Tibial nerve (tissue), 4 donors: Measurements from ENCODE around the gene MEF2D. TPM values are rescaled to one million over a fixed set of nuclear protein-coding genes. Genes with fewer than 3 reads are reported as not detected.

Experiments used
- DNase-seq, 2 donors: peaks; one replicate each; pipeline ENCODE4 v3.0.0-alpha.2; 2019; ENCODE audit warnings: low spot score in 2 of 2
- H3K27ac ChIP-seq, 4 donors: fragments of 200-600 bp; sonication (generic) in 3 of 4; one replicate each; pipeline ENCODE4 v1.5.1; 2017 to 2019; ENCODE audit warnings: mild to moderate bottlenecking in 1 of 4
- H3K27me3 ChIP-seq, 2 donors: fragments of 200-600 bp; sonication (generic) in 1 of 2; one replicate each; pipeline versions ENCODE4 v1.5.1 to v1.6.0; 2017 to 2019
- H3K36me3 ChIP-seq, 3 donors: fragments of 200-600 bp; sonication (generic); one replicate each; pipeline ENCODE4 v1.5.1; 2018 to 2019
- H3K4me1 ChIP-seq, 4 donors: fragments of 200-600 bp; sonication (generic) in 3 of 4; one replicate each; pipeline ENCODE4 v1.5.1; 2017 to 2019
- H3K4me3 ChIP-seq, 4 donors: fragments of 200-600 bp; sonication (generic) in 3 of 4; one replicate each; pipeline ENCODE4 v1.5.1; 2017 to 2019; ENCODE audit warnings: mild to moderate bottlenecking in 1 of 4, moderate library complexity in 1 of 4
- H3K9me3 ChIP-seq, 4 donors: fragments of 200-600 bp; sonication (generic) in 3 of 4; one replicate each; pipeline ENCODE4 v1.5.1; 2017 to 2019
- EP300 ChIP-seq, 2 donors: sonication (generic); formaldehyde crosslinking; IDR thresholded peaks; one replicate each; pipeline ENCODE4 v1.6.1; 2017; ENCODE audit warnings: antibody characterized with exemption in 2 of 2, mild to moderate bottlenecking in 1 of 2
- POLR2A ChIP-seq, 2 donors: fragments of 450-650 bp; IDR thresholded peaks; one replicate each; pipeline ENCODE4 v1.6.1; 2017; ENCODE audit warnings: antibody characterized with exemption in 2 of 2, mild to moderate bottlenecking in 2 of 2, moderate library complexity in 2 of 2
- WGBS, 2 donors: methylation state at CpG; one replicate each; pipeline ENCODE4 v1.1.5; 2018; 5-methylcytosine and 5-hydroxymethylcytosine counted together
- total RNA-seq, 4 donors: library from RNA; depleted of rRNA; stranded (reverse); fragments of >200 nt; gene quantifications; one replicate each; pipeline ENCODE4 v1.1.0, GENCODE V29; 2016
- TF ChIP-seq, protein P1 (sequence below), 5 experiments: fragments of 200-600 bp in 3 of 5; fragments of 450-650 bp in 2 of 5; sonication (generic) in 3 of 5; IDR thresholded peaks; one replicate each; pipeline ENCODE4 v1.5.1; 2016 to 2019; ENCODE audit warnings: antibody characterized with exemption in 5 of 5, mild to moderate bottlenecking in 3 of 5, moderate library complexity in 2 of 5

The MEF2D gene
- total RNA-seq, 4 donors from 2014 or later, result 67.5 to 84.9 (median 70.8) TPM

DNA sequence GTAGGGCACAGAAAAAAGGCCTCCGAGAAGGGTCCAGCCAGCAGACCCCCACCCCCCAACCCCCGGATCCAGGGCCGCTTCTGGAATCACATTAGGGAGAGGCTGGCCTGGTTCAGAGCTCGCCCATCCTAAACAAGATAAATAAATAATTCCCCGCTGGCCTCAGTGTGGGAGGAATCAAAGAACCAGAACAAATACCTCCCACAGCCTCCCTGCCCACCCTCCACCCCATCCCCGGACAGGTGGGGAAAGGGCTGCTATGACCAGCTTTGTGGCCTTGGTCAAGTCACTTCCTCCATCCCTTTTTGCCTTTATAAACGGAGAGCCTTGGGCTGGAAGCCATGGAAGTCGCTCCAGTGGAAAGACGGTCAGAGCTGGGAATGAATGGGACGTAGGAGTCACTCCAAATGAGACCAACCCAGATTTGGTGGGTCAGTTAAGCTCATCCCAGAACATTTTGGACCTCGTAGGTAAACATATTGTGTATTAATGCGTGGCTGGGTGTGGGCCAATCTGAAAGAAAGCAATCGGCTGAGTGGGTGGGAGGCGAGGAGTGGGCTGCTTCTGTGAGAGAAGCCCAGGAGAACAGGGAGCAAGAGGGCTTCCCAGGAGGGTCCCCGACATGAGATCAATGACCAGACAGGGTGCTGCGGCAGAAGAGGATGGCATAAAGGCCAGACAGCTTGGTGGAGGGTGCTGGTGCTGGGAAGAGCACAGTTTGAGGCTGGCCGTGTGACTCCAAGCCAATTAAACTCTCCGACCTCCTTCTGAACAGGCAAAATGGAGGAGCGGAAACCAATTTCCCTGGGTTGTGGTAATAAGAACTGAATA is 63.3 kb downstream of the MEF2D start:
- TF ChIP-seq, protein P1, sequence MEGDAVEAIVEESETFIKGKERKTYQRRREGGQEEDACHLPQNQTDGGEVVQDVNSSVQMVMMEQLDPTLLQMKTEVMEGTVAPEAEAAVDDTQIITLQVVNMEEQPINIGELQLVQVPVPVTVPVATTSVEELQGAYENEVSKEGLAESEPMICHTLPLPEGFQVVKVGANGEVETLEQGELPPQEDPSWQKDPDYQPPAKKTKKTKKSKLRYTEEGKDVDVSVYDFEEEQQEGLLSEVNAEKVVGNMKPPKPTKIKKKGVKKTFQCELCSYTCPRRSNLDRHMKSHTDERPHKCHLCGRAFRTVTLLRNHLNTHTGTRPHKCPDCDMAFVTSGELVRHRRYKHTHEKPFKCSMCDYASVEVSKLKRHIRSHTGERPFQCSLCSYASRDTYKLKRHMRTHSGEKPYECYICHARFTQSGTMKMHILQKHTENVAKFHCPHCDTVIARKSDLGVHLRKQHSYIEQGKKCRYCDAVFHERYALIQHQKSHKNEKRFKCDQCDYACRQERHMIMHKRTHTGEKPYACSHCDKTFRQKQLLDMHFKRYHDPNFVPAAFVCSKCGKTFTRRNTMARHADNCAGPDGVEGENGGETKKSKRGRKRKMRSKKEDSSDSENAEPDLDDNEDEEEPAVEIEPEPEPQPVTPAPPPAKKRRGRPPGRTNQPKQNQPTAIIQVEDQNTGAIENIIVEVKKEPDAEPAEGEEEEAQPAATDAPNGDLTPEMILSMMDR (IDR thresholded peaks at IDR 0.05), result no peak
- TF ChIP-seq POLR2A (IDR thresholded peaks at IDR 0.05) (no peak), EP300 (IDR thresholded peaks at IDR 0.05) (no peak)
- H3K4me1 ChIP-seq, result peaks cover 0 to 21% (median 11%) of the 10 kb centered on the region in 4 donors
- no peaks in the 10 kb centered on the region for H3K9me3 ChIP-seq
- H3K27ac ChIP-seq, result no peak overlapping the region
- no peak overlapping the region for H3K4me3 ChIP-seq
- DNase-seq, result no peak
- no peaks in the 10 kb centered on the region for H3K36me3 ChIP-seq
- WGBS, 2 donors, result 20 to 24% methylated on average over 19 of the region's 19 CpGs
- peaks cover 12 to 100% of the 10 kb centered on the region in 2 donors for H3K27me3 ChIP-seq

DNA sequence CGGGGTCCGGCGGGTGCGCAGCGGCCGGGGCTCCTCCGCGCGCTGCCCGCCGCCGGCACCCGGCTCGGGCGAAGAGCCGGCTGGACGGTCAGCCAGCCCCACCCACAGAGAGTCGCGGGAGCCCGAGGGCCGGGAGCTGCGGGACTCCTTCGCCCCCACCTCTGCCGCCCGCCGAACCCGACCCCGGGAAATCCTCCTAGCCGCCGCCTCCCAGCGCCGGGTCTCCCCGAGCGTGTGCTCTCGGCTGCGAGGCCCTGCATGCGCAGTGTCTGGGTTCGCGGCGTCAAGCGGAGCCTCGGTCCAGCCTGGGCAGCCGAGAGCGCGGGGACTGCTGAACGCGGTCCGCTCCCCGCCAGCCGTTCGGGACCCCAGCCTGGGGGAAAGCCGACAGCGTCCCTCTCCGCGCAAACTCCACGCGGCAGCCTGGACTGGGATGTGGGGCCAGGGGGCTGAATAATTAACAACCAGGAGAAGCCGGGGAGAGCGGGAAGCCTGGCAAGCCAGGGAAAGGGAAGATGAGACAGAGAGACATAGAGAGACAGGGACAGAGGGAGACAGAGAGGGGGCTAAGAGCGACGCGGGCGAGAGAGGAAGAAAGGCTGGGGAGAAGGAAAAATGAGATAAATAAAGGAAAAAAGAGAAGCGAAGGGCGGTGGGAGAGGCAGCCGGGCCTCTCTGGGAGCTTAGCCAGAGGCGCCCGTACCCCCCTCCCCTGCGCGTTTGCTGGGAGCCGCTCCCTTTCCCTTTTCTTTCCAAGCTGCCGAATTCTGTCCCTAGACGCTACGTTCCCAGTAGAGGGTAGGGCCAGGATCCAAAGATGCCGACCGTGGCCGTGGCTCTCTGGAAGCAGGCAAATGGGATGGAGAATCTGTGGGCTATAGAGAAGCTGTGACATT is 64.2 kb downstream of the MEF2D start:
- Histone ChIP-seq H3K4me3 (peak overlapping the region in 3 of 4 donors; percentile 4 to 39 (median 11)), H3K36me3 (no peaks in the 10 kb centered on the region), H3K27ac (no peak overlapping the region), H3K4me1 (peaks cover 0 to 21% (median 11%) of the 10 kb centered on the region in 4 donors), H3K9me3 (no peaks in the 10 kb centered on the region), H3K27me3 (peaks cover 12 to 100% of the 10 kb centered on the region in 2 donors)
- WGBS, 2 donors, result 3% methylated on average over 71 to 77 of the region's 77 CpGs
- no peak for DNase-seq
- TF ChIP-seq EP300 (IDR thresholded peaks at IDR 0.05), result no peak
- no peak for TF ChIP-seq POLR2A (IDR thresholded peaks at IDR 0.05)
- TF ChIP-seq, protein P1 (IDR thresholded peaks at IDR 0.05), result no peak

DNA sequence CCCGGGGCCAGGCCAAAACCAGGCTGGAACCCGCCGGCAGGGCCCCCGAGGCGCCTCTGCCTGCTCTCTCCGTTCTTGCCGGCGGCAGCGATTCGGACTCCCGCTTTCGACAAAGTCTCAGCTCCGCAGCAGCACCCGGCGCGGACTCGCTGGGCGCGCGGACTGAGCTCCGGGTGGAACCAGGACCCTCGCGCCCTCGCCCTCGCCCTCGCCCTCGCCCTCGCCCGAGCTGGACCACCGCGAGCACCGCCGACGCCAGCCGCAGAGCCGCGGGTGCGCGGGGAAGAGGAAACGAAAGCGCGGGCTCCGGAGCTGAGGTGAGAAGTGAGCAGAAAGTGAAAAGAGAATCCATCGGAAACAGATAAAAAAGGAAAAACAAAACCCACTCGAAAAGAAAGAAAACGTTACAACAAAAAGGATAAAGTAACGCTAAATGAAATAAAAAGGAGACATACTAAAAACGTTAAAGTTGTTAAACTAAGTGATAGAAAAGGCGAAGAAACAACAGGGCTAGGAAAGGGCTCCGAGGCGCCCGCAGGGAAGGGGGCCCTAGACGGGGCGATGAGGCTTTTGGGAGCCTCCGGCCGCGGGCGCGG is 64.9 kb downstream of the MEF2D start:
- H3K4me1 ChIP-seq, result peaks cover 0 to 21% (median 11%) of the 10 kb centered on the region in 4 donors
- DNase-seq, result no peak
- peak overlapping the region in 3 of 4 donors; percentile 8 to 39 (median 10) for H3K4me3 ChIP-seq
- H3K27me3 ChIP-seq, result peaks cover 11 to 100% of the 10 kb centered on the region in 2 donors
- H3K36me3 ChIP-seq, result no peaks in the 10 kb centered on the region
- no peaks in the 10 kb centered on the region for H3K9me3 ChIP-seq
- no peak for TF ChIP-seq EP300 (IDR thresholded peaks at IDR 0.05)
- TF ChIP-seq, protein P1 (IDR thresholded peaks at IDR 0.05), result no peak
- no peak for TF ChIP-seq POLR2A (IDR thresholded peaks at IDR 0.05)
- no peak overlapping the region for H3K27ac ChIP-seq
- 2 to 4% methylated on average over 54 to 59 of the region's 59 CpGs for WGBS, 2 donors

DNA sequence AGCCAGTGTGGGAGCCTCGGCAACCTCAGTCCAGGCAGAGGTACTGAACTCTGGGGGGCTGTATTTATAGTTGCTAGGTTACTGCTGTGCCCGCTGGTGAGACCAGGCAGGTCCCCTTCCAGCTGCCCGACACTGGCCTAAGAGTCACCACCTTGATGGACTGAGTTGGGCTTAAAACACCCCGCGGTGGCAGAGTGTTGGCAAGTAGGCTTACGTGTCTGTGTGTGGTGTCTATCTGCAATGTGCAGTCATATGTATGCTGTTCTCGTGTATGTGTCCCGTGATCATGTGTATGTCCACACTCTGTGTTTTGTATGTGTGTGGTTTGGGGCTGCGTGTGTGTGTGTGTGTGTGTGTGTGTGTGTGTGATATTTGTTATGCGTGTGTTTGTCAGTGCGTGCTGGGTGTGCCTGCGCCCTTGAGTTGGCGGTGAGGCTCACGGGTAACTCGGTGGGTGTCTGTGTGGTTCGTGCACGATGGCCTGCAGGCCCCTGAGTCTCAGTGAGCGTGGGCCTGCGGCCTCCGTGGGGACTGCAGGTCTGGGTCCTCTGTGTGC is 65.5 kb downstream of the MEF2D start:
- no peak for TF ChIP-seq POLR2A (IDR thresholded peaks at IDR 0.05)
- TF ChIP-seq EP300 (IDR thresholded peaks at IDR 0.05), result no peak
- TF ChIP-seq, protein P1 (IDR thresholded peaks at IDR 0.05), result no peak
- H3K4me1 ChIP-seq, result peaks cover 0 to 21% (median 11%) of the 10 kb centered on the region in 4 donors
- peaks cover 11 to 100% of the 10 kb centered on the region in 2 donors for H3K27me3 ChIP-seq
- H3K36me3 ChIP-seq, result no peaks in the 10 kb centered on the region
- 31 to 37% methylated on average over 16 to 20 of the region's 20 CpGs for WGBS, 2 donors
- H3K4me3 ChIP-seq, result peak overlapping the region in 3 of 4 donors; percentile 8 to 39 (median 10)
- no peak overlapping the region for H3K27ac ChIP-seq
- no peaks in the 10 kb centered on the region for H3K9me3 ChIP-seq
- DNase-seq, result no peak
